ENCODE results near the gene OR4D2. TPM values are rescaled to one million over a fixed set of nuclear protein-coding genes. Genes with fewer than 3 reads are reported as not detected.

The OR4D2 gene
- total RNA-seq, 2 experiments from 2014 or later: not detected

- no peaks in the 10 kb centered on the region for H3K9me3 Mint-ChIP-seq
- H3K27me3 Mint-ChIP-seq: peaks cover 4% of the 10 kb centered on the region
- no peak overlapping the region for H3K27ac Mint-ChIP-seq
- no peaks in the 10 kb centered on the region for H3K36me3 Mint-ChIP-seq (ENCODE audit: low read depth)
- H3K4me3 Mint-ChIP-seq: no peak overlapping the region
- ChIA-PET POLR2A (no interaction called here), CTCF (no interaction called here)
- no peak for DNase-seq
- H3K4me1 Mint-ChIP-seq: peaks cover 4% of the 10 kb centered on the region
These were observed 16.7 kb downstream of the OR4D2 start for GRCh38 chr17:58183514-58183913.

DNA sequence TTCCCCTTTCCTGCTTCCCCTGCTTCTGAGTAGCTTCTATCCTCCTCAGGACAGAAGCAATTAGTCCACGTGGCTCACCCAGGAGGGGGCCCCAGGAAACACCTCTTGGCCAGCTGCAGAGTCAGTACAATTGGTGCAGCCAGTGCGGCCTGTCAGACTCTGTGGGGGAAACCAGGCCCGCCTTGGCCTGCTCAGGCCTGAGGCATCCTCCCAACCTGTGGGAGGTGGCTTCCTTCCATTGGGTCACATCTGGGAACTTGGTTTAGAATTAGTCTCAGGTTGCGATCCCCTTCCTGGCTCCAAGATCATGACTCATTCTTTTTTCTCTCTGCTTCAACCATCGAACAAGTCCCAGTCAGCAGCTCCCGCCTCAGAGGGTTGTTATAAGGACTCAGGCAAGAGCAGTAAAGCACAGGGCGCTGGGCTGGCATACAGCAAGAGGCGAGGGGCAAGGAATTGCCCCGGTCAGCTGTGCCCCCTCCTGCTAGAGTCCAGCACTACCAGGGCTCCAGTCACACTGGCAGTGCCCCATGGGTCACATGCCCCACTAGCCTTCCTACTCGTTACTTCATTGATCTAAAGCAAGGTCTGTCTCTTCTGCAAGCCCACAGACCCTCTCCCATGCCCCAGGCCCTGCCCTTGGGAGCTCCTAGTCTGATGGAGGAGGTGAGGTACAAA is 17.7 kb downstream of the OR4D2 start:
- Mint-ChIP-seq H3K9me3 (no peaks in the 10 kb centered on the region), H3K27ac (no peak overlapping the region), H3K4me1 (peaks cover 4% of the 10 kb centered on the region), H3K4me3 (no peak overlapping the region), H3K27me3 (peaks cover 4% of the 10 kb centered on the region), H3K36me3 (ENCODE audit: low read depth) (no peaks in the 10 kb centered on the region)
- ChIA-PET POLR2A (no interaction called here), CTCF (interaction anchor here (0.5 to 1.8 kb wide), 3 partner anchors 19 to 265 kb away, joined by 3 to 4 read pairs (median 3); no protein-coding TSS in a partner anchor)
- DNase-seq: no peak

DNA sequence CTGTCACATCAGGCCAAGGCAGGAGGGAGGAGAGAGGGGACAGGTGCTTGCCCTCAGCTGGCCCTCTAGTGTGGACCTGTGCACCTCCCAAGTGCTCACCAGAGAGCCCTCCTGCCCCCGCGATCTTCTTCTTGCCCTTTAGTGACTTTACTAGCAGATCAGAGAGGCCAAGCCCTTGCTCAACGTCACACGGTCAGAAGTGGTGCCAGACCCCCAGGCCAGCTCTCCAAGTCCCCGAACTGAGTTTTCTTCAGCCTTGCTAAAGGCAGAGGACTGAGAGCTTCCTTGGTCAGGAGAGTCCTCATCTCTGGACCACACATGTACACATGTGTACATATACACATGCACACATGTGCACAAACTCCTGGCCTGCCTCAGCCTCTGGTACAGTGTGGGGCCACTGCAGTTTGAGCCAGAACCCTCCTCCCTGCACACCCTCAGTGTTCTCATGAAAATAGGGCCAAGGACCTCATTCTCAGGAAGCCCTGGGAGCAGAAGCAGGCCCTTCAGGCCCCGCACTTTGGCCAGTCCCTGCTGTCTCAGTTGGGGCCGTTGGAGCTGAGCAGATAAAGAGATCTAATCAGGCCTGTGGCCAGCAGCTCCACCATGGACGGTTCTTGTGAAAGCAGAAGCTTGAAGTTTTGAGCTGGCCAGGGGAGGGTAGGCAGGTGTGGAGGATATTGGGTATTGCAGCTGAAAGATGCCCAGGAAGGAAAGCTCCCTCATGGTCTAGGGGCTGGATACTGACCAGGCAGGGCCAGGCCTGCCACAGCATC is 18.4 kb downstream of the OR4D2 start:
- Mint-ChIP-seq H3K4me1 (peaks cover 4% of the 10 kb centered on the region), H3K36me3 (ENCODE audit: low read depth) (no peaks in the 10 kb centered on the region), H3K9me3 (no peaks in the 10 kb centered on the region), H3K4me3 (no peak overlapping the region), H3K27me3 (peaks cover 4% of the 10 kb centered on the region), H3K27ac (no peak overlapping the region)
- ChIA-PET POLR2A (no interaction called here), CTCF (interaction anchor here (0.5 to 1.8 kb wide), 4 partner anchors 20 to 265 kb away, joined by 3 to 4 read pairs (median 3); no protein-coding TSS in a partner anchor)
- no peak for DNase-seq

- POLR2A ChIA-PET: no interaction called here
- no peaks in the 10 kb centered on the region for H3K9me3 Mint-ChIP-seq
These were observed 19.8 kb downstream of the OR4D2 start for GRCh38 chr17:58186591-58186990.

GRCh38 chr17:58187063-58187462 is 20.3 kb downstream of the OR4D2 start:
- no peaks in the 10 kb centered on the region for H3K9me3 Mint-ChIP-seq
- H3K4me3 Mint-ChIP-seq: no peak overlapping the region
- ChIA-PET CTCF (interaction anchor here (0.9 kb wide), 1 partner anchor 32 kb away, joined by 3 read pairs; the partner anchor contains the start of gene MKS1), POLR2A (no interaction called here)
- H3K36me3 Mint-ChIP-seq (ENCODE audit: low read depth): no peaks in the 10 kb centered on the region
- H3K4me1 Mint-ChIP-seq: peaks cover 4% of the 10 kb centered on the region
- no peak overlapping the region for H3K27ac Mint-ChIP-seq
- no peak for DNase-seq
- peaks cover 4% of the 10 kb centered on the region for H3K27me3 Mint-ChIP-seq

More at GRCh38 chr17:58186591-58186990, 19.8 kb downstream of the OR4D2 start:
- peaks cover 4% of the 10 kb centered on the region for H3K4me1 Mint-ChIP-seq
- H3K27ac Mint-ChIP-seq: no peak overlapping the region
- peaks cover 4% of the 10 kb centered on the region for H3K27me3 Mint-ChIP-seq
- H3K36me3 Mint-ChIP-seq (ENCODE audit: low read depth): no peaks in the 10 kb centered on the region
- no peak overlapping the region for H3K4me3 Mint-ChIP-seq
- DNase-seq: no peak
- CTCF ChIA-PET: interaction anchor here (0.9 kb wide), 1 partner anchor 33 kb away, joined by 3 read pairs; the partner anchor contains the start of gene MKS1

DNA sequence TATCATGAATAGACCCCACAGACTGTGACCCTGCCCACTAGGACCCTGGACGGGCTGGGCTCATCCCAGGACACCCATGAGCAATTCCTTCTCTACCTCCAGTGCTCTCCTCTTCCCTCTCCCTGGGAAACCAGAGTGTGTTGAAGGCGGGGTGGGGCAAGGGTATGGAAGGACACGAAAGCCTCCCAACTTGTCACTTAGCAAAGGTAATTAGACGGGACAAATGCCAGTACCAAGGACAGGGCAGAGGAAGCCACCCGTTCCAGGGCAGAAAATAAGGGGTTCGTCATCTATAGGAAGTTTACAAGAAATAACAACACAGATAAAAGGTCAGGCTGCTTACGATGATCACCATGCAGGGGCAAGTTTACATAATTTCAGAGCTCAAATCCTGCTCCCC is 20.9 kb downstream of the OR4D2 start:
- no peaks in the 10 kb centered on the region for H3K36me3 Mint-ChIP-seq (ENCODE audit: low read depth)
- H3K9me3 Mint-ChIP-seq: no peaks in the 10 kb centered on the region
- DNase-seq: no peak
- H3K27me3 Mint-ChIP-seq: peaks cover 4% of the 10 kb centered on the region
- CTCF ChIA-PET: interaction anchor here (0.8 to 1.4 kb wide), 2 partner anchors 12 to 63 kb away, joined by 3 read pairs; no protein-coding TSS in a partner anchor
- peaks cover 4% of the 10 kb centered on the region for H3K4me1 Mint-ChIP-seq
- POLR2A ChIA-PET: no interaction called here
- no peak overlapping the region for H3K4me3 Mint-ChIP-seq
- no peak overlapping the region for H3K27ac Mint-ChIP-seq

DNA sequence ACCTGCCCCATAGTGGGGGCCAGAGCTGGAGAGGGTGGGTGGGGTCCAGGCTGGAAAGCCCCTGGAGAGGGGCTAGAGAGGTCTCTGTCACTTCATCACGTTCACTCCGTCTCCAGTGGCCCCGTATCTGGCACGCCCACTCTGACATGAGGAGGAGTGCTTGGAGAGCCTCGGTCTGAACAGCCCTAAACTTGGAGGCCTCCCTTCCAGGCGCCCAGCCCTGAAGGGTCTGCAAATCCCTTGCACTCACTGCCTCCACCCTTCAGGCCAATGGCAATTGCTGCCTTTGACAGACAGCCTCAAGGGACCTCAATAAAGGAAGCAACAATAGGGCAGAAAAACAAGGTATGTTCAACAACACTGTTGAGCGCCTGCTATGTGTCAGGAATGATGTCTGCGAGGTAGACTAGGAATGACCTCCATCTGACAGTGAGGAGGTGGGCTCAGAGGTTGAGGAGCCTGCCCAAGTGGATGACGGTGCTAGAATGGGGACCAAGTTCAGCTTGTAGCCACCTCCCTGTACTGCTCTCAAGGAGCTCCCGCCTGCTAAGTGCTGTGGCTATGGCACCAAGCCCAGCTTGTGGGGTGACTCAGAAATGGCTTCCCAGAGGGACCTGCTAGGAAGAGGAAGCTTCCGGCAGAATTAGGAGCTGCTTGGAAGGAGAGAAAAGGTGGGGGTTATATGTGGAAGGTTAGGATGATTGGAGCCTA is 22.8 kb downstream of the OR4D2 start:
- Mint-ChIP-seq H3K27ac (no peak overlapping the region), H3K4me1 (peaks cover 4% of the 10 kb centered on the region), H3K27me3 (peaks cover 4% of the 10 kb centered on the region), H3K9me3 (no peaks in the 10 kb centered on the region), H3K4me3 (no peak overlapping the region), H3K36me3 (ENCODE audit: low read depth) (no peaks in the 10 kb centered on the region)
- ChIA-PET POLR2A (no interaction called here), CTCF (no interaction called here)
- no peak for DNase-seq

- H3K9me3 Mint-ChIP-seq: no peaks in the 10 kb centered on the region
- CTCF ChIA-PET: interaction anchor here (1.0 to 1.1 kb wide), 3 partner anchors 9 to 197 kb away, joined by 3 to 4 read pairs (median 3); no protein-coding TSS in a partner anchor
- no peak overlapping the region for H3K27ac Mint-ChIP-seq
- DNase-seq: no peak
- no peaks in the 10 kb centered on the region for H3K4me1 Mint-ChIP-seq
- H3K27me3 Mint-ChIP-seq: peaks cover 4% of the 10 kb centered on the region
- POLR2A ChIA-PET: no interaction called here
- no peak overlapping the region for H3K4me3 Mint-ChIP-seq
- H3K36me3 Mint-ChIP-seq (ENCODE audit: low read depth): no peaks in the 10 kb centered on the region
These were observed 24.6 kb downstream of the OR4D2 start for GRCh38 chr17:58191241-58191896.

- ChIA-PET CTCF (interaction anchor here (1.1 kb wide), 2 partner anchors 24 to 198 kb away, joined by 3 read pairs; no protein-coding TSS in a partner anchor), POLR2A (no interaction called here)
- DNase-seq: no peak
- Mint-ChIP-seq H3K9me3 (no peaks in the 10 kb centered on the region), H3K4me3 (no peak within 1 kb of the TSS), H3K36me3 (ENCODE audit: low read depth) (no peaks in the 10 kb centered on the region), H3K27ac (no peak within 1 kb of the TSS), H3K4me1 (no peaks in the 10 kb centered on the region), H3K27me3 (peaks cover 1% of the 10 kb centered on the region)
These were observed 25.8 kb downstream of the OR4D2 start, which contains the start of gene EPX for GRCh38 chr17:58192612-58193011. EPX (plus strand) TSS chr17:58192726; CDS start chr17:58192847, 121 bp downstream.

DNA sequence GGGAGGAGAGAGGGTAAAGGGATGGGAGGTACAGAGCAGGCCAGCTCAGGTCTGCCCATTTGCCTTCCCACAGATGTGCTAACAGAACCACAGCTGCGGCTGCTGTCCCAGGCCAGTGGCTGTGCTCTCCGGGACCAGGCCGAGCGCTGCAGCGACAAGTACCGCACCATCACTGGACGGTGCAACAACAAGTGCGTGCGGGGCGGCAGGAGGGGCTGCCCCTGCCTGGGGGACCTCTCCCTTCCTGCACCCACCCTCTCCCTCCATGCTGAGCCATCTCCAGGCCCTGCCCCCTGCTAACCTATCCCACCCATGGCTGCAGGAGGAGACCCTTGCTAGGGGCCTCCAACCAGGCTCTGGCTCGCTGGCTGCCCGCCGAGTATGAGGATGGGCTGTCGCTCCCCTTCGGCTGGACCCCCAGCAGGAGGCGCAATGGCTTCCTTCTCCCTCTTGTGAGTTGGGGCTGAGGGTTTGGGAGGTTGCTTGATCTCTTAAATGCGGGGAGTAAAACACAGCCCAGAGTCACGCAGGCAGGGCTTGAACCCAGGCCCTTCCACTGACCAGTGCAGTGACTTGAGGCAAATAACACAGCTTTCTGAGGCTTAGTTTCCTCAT is 27.0 kb downstream of the OR4D2 start:
- Mint-ChIP-seq H3K27me3 (no peaks in the 10 kb centered on the region), H3K4me1 (no peaks in the 10 kb centered on the region), H3K9me3 (no peaks in the 10 kb centered on the region), H3K27ac (no peak overlapping the region), H3K36me3 (ENCODE audit: low read depth) (no peaks in the 10 kb centered on the region), H3K4me3 (no peak overlapping the region)
- ChIA-PET CTCF (no interaction called here), POLR2A (no interaction called here)
- no peak for DNase-seq

- H3K9me3 Mint-ChIP-seq: no peaks in the 10 kb centered on the region
- CTCF ChIA-PET: no interaction called here
- no peak overlapping the region for H3K4me3 Mint-ChIP-seq
- H3K36me3 Mint-ChIP-seq (ENCODE audit: low read depth): no peaks in the 10 kb centered on the region
- H3K4me1 Mint-ChIP-seq: no peaks in the 10 kb centered on the region
- no peak for DNase-seq
- peaks cover 2% of the 10 kb centered on the region for H3K27me3 Mint-ChIP-seq
- POLR2A ChIA-PET: no interaction called here
- H3K27ac Mint-ChIP-seq: no peak overlapping the region
These were observed 28.8 kb downstream of the OR4D2 start for GRCh38 chr17:58195518-58196123.

DNA sequence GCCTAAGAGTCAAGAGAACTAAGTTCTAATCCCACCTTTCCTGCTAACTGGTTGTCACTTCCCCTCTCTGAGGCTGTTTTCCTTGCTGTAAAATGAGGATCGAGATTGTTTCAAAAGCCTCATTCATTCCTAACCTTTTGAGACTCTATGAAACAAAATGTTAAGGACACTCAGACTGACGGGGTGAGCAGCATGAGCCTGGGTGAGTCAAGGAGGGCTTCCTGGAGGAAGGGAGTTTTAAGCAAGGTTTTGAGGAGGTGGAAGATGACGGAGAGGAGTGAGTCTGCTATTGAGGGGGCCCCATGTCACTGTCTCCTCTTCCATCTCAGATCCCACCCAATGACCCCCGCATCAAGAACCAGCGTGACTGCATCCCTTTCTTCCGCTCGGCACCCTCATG is 29.8 kb downstream of the OR4D2 start:
- Mint-ChIP-seq H3K27ac (no peak overlapping the region), H3K9me3 (no peaks in the 10 kb centered on the region)

More for the DNA sequence above, 29.8 kb downstream of the OR4D2 start:
- CTCF ChIA-PET: no interaction called here
- H3K4me1 Mint-ChIP-seq: no peaks in the 10 kb centered on the region
- no peak overlapping the region for H3K4me3 Mint-ChIP-seq
- H3K27me3 Mint-ChIP-seq: peaks cover 2% of the 10 kb centered on the region
- H3K36me3 Mint-ChIP-seq (ENCODE audit: low read depth): no peaks in the 10 kb centered on the region
- POLR2A ChIA-PET: no interaction called here
- no peak for DNase-seq

Measured in activated CD4-positive, alpha-beta T cell treated with anti-CD3 and anti-CD28 coated beads, Interleukin-2, amount 10 ng/mL, durations not matched to agents 7 days and 5 days (primary cell).